Ectodermal cell (in vitro differentiated cells): ENCODE results near the gene LBHD1.
"Not testable (repeated sequence)": the region's sequence is repeated elsewhere in the genome, so short reads cannot be mapped to it uniquely, and the experiment has no call there.

ENCODE experiments used
- H3K27ac ChIP-seq: 2 replicates; pipeline ENCODE4 v1.7.0; 2013; ENCODE audit warnings: mild to moderate bottlenecking, low read depth, low read length; ENCODE audit not compliant: insufficient read depth, poor library complexity, severe bottlenecking
- H3K27me3 ChIP-seq: 2 replicates; pipeline ENCODE4 v1.7.0; 2013; ENCODE audit warnings: mild to moderate bottlenecking, low read length; ENCODE audit not compliant: insufficient read depth, control insufficient read depth, poor library complexity, severe bottlenecking
- H3K36me3 ChIP-seq: one replicate; pipeline ENCODE4 v1.7.0; 2013; ENCODE audit warnings: low read length; ENCODE audit not compliant: control insufficient read depth, insufficient read depth
- H3K4me1 ChIP-seq: one replicate; pipeline ENCODE4 v1.7.0; 2013; ENCODE audit warnings: low read length; ENCODE audit not compliant: control insufficient read depth, insufficient read depth
- H3K4me3 ChIP-seq: 2 replicates; pipeline ENCODE4 v1.7.0; 2013; ENCODE audit warnings: low read depth, low read length, control low read depth; ENCODE audit not compliant: insufficient read depth
- H3K9me3 ChIP-seq: 2 replicates; pipeline ENCODE4 v1.7.0; 2013; ENCODE audit warnings: mild to moderate bottlenecking, low read length, moderate library complexity; ENCODE audit not compliant: control insufficient read depth
- WGBS, 2 experiments: methylation state at CpG; one replicate each; pipeline ENCODE4 v1.1.7; 2013; ENCODE audit warnings: missing lambda C conversion rate in 2 of 2; 5-methylcytosine and 5-hydroxymethylcytosine counted together

LBHD1 gene

GRCh38 chr11:62621027-62621566 lies 51.0 kb downstream of the LBHD1 start:
- Histone ChIP-seq H3K9me3 (no peaks in the 10 kb centered on the region), H3K27ac (peak overlapping the region; percentile 65), H3K4me3 (peak overlapping the region; percentile 69), H3K27me3 (no peaks in the 10 kb centered on the region), H3K36me3 (peaks cover 7% of the 10 kb centered on the region), H3K4me1 (peaks cover 10% of the 10 kb centered on the region)
- WGBS, 2 experiments: 35 to 44% methylated on average over 7 to 8 of the region's 8 CpGs

- not testable (repeated sequence) for H3K27ac ChIP-seq, H3K4me3 ChIP-seq, H3K36me3 ChIP-seq, H3K9me3 ChIP-seq, H3K4me1 ChIP-seq, H3K27me3 ChIP-seq
- WGBS, 2 experiments: 95 to 98% methylated on average over 14 of the region's 14 CpGs
Observed at GRCh38 chr11:62616957-62617356, 55.1 kb downstream of the LBHD1 start.

GRCh38 chr11:62615521-62615920 lies 56.5 kb downstream of the LBHD1 start:
- Histone ChIP-seq H3K4me3 (no peak overlapping the region), H3K36me3 (no peaks in the 10 kb centered on the region), H3K27me3 (peaks cover 6% of the 10 kb centered on the region), H3K4me1 (peaks cover 14% of the 10 kb centered on the region), H3K27ac (no peak overlapping the region), H3K9me3 (no peaks in the 10 kb centered on the region)
- 92 to 97% methylated on average over 7 of the region's 7 CpGs for WGBS, 2 experiments

GRCh38 chr11:62614275-62614674 lies 57.8 kb downstream of the LBHD1 start:
- H3K36me3 ChIP-seq: no peaks in the 10 kb centered on the region
- H3K4me3 ChIP-seq: no peak overlapping the region
- 84 to 86% methylated on average over 8 of the region's 8 CpGs for WGBS, 2 experiments
- no peaks in the 10 kb centered on the region for H3K9me3 ChIP-seq
- H3K27me3 ChIP-seq: peaks cover 6% of the 10 kb centered on the region
- peaks cover 11% of the 10 kb centered on the region for H3K4me1 ChIP-seq
- no peak overlapping the region for H3K27ac ChIP-seq

- H3K4me3 ChIP-seq: no peak overlapping the region
- peaks cover 6% of the 10 kb centered on the region for H3K27me3 ChIP-seq
- no peaks in the 10 kb centered on the region for H3K36me3 ChIP-seq
- no peaks in the 10 kb centered on the region for H3K9me3 ChIP-seq
- H3K27ac ChIP-seq: peak overlapping the region; percentile 3
- H3K4me1 ChIP-seq: peaks cover 11% of the 10 kb centered on the region
- WGBS, 2 experiments: 88% methylated on average over 15 of the region's 15 CpGs
Observed at GRCh38 chr11:62613291-62613778, 58.7 kb downstream of the LBHD1 start.
